Measurements from ENCODE around the gene NSUN7. TPM values are rescaled to one million over a fixed set of nuclear protein-coding genes. Genes with fewer than 3 reads are reported as not detected.
A peak's percentile ranks its signal among the peaks of the same experiment; 100 is the strongest.

The NSUN7 gene
- polyA plus RNA-seq, 10 donors = 0.52 to 2.0 (median 1.2) TPM

- DNase-seq = no peak
Measured at GRCh38 chr4:40734497-40734896, 15.3 kb upstream of the NSUN7 start.

- DNase-seq = peak in 1 of 3 donors; percentile 46
Measured at GRCh38 chr4:40736910-40737309, 12.8 kb upstream of the NSUN7 start.

GRCh38 chr4:40737879-40738278 is 11.9 kb upstream of the NSUN7 start:
- DNase-seq = no peak

- DNase-seq = no peak
Measured at GRCh38 chr4:40739347-40739746, 10.4 kb upstream of the NSUN7 start.

GRCh38 chr4:40744218-40744617 is 5.5 kb upstream of the NSUN7 start:
- no peak for DNase-seq

- DNase-seq = no peak
Measured at GRCh38 chr4:40745285-40745984, 4.3 kb upstream of the NSUN7 start.

GRCh38 chr4:40747207-40747835 is 2.4 kb upstream of the NSUN7 start:
- no peak for DNase-seq

GRCh38 chr4:40750461-40751258 is 905 bp downstream of the NSUN7 start:
- DNase-seq = peak; percentile 11 to 59 (median 21)

- no peak for DNase-seq
Measured at GRCh38 chr4:40755616-40756015, 5.9 kb downstream of the NSUN7 start.

- peak in 1 of 3 donors; percentile 80 for DNase-seq
Measured at GRCh38 chr4:40763228-40763716, 13.5 kb downstream of the NSUN7 start.

GRCh38 chr4:40769266-40769665 is 19.5 kb downstream of the NSUN7 start:
- peak in 1 of 3 donors; percentile 11 for DNase-seq

GRCh38 chr4:40778090-40778489 is 28.3 kb downstream of the NSUN7 start:
- no peak for DNase-seq

GRCh38 chr4:40782876-40783275 is 33.1 kb downstream of the NSUN7 start:
- no peak for DNase-seq

- DNase-seq = no peak
Measured at GRCh38 chr4:40785727-40786126, 36.0 kb downstream of the NSUN7 start.

- no peak for DNase-seq
Measured at GRCh38 chr4:40788331-40788730, 38.6 kb downstream of the NSUN7 start.

GRCh38 chr4:40789031-40789430 is 39.3 kb downstream of the NSUN7 start:
- no peak for DNase-seq

GRCh38 chr4:40789771-40790170 is 40.0 kb downstream of the NSUN7 start:
- no peak for DNase-seq

- DNase-seq = no peak
Measured at GRCh38 chr4:40800064-40800463, 50.3 kb downstream of the NSUN7 start.

- DNase-seq = no peak
Measured at GRCh38 chr4:40804598-40804997, 54.8 kb downstream of the NSUN7 start.

- DNase-seq = no peak
Measured at GRCh38 chr4:40808926-40809457, 59.2 kb downstream of the NSUN7 start.

GRCh38 chr4:40811956-40812355 is 62.2 kb downstream of the NSUN7 start:
- DNase-seq = no peak

GRCh38 chr4:40812386-40812785 is 62.6 kb downstream of the NSUN7 start:
- DNase-seq = no peak
